Liver (tissue), 3 donors: ENCODE results near the gene GABRA5.

Experiments
- ATF3 ChIP-seq: IDR thresholded peaks from 2 replicates; pipeline ENCODE4 v1.6.1; 2016; ENCODE audit warnings: antibody characterized with exemption
- CTCF ChIP-seq: fragments of 150-350 bp; IDR thresholded peaks from 2 replicates; pipeline ENCODE4 v1.5.1; 2017; ENCODE audit warnings: improper control_type of control experiment, low read depth, low read length; ENCODE audit not compliant: missing input control
- EGR1 ChIP-seq, 2 donors: IDR thresholded peaks; 2 replicates each; pipeline ENCODE4 v1.6.1; 2016 to 2018; ENCODE audit warnings: antibody characterized with exemption in 2 of 2, low read depth in 2 of 2
- HNF4G ChIP-seq: IDR thresholded peaks from 2 replicates; pipeline ENCODE4 v1.6.1; 2016; ENCODE audit warnings: antibody characterized with exemption
- JUND ChIP-seq, 2 donors: IDR thresholded peaks; 2 replicates each; pipeline ENCODE4 v1.6.1; 2016; ENCODE audit warnings: antibody characterized with exemption in 2 of 2
- MAX ChIP-seq: IDR thresholded peaks from 2 replicates; pipeline ENCODE4 v1.6.1; 2016; ENCODE audit warnings: antibody characterized with exemption
- RAD21 ChIP-seq, 2 donors: IDR thresholded peaks; 2 replicates each; pipeline ENCODE4 v1.6.1; 2016; ENCODE audit warnings: antibody characterized with exemption in 2 of 2, mild to moderate bottlenecking in 2 of 2
- YY1 ChIP-seq: IDR thresholded peaks from 2 replicates; pipeline ENCODE4 v1.6.1; 2016; ENCODE audit warnings: antibody characterized with exemption, mild to moderate bottlenecking
- ZBTB33 ChIP-seq: IDR thresholded peaks from 2 replicates; pipeline ENCODE4 v1.6.1; 2016; ENCODE audit warnings: antibody characterized with exemption
- donor health status: healthy.
- donor health status: healthy.

- TF ChIP-seq CTCF = no peak
- TF ChIP-seq JUND (IDR thresholded peaks at IDR 0.05) = no peak
- TF ChIP-seq ZBTB33 = no peak
- TF ChIP-seq YY1 = no peak
- no peak for TF ChIP-seq MAX
- TF ChIP-seq ATF3 = no peak
- TF ChIP-seq RAD21 (IDR thresholded peaks at IDR 0.05) = no peak
- TF ChIP-seq EGR1 (IDR thresholded peaks at IDR 0.05; ENCODE audit: low read depth in 2 of 2) = no peak
- TF ChIP-seq HNF4G = no peak
Measured at GRCh38 chr15:26872206-26872605, 5.3 kb downstream of the GABRA5 start.
